Skeletal muscle tissue (tissue), 4 donors: ENCODE data around the gene DHX16. TPM values are rescaled to one million over a fixed set of nuclear protein-coding genes. Genes with fewer than 3 reads are reported as not detected.

Experiments
- H3K27ac ChIP-seq: one replicate; pipeline ENCODE4 v1.7.0; 2013; ENCODE audit warnings: mild to moderate bottlenecking, low read depth, low read length, inconsistent platforms
- H3K27me3 ChIP-seq, 3 donors: one replicate each; pipeline ENCODE4 v1.7.0; 2013; ENCODE audit warnings: low read length in 3 of 3; ENCODE audit not compliant: control insufficient read depth in 3 of 3, insufficient read depth in 3 of 3
- H3K36me3 ChIP-seq, 3 donors: one replicate each; pipeline ENCODE4 v1.7.0; 2013; ENCODE audit warnings: low read length in 3 of 3; ENCODE audit not compliant: control insufficient read depth in 3 of 3, insufficient read depth in 3 of 3
- H3K4me1 ChIP-seq, 3 donors: one replicate each; pipeline ENCODE4 v1.7.0; 2013; ENCODE audit warnings: low read length in 3 of 3, mild to moderate bottlenecking in 3 of 3; ENCODE audit not compliant: control insufficient read depth in 3 of 3, insufficient read depth in 3 of 3
- H3K4me3 ChIP-seq, 3 donors: one replicate each; pipeline ENCODE4 v1.7.0; 2013; ENCODE audit warnings: low read length in 3 of 3
- H3K9ac ChIP-seq, 3 donors: one replicate each; pipeline ENCODE4 v1.7.0; 2013; ENCODE audit warnings: low read length in 3 of 3, mild to moderate bottlenecking in 3 of 3, moderate library complexity in 2 of 3, low read depth in 1 of 3
- H3K9me3 ChIP-seq, 3 donors: one replicate each; pipeline ENCODE4 v1.7.0; 2013; ENCODE audit warnings: low read length in 3 of 3; ENCODE audit not compliant: control insufficient read depth in 3 of 3
- total RNA-seq: library from RNA; depleted of rRNA; stranded (reverse); fragments of >200 nt; gene quantifications from one replicate; pipeline ENCODE4 v1.2.3, GENCODE V29; 2014
- donor health status: Osteomylitis.

The DHX16 gene
- total RNA-seq, 1 donor from 2014 or later = 23.0 TPM

DNA sequence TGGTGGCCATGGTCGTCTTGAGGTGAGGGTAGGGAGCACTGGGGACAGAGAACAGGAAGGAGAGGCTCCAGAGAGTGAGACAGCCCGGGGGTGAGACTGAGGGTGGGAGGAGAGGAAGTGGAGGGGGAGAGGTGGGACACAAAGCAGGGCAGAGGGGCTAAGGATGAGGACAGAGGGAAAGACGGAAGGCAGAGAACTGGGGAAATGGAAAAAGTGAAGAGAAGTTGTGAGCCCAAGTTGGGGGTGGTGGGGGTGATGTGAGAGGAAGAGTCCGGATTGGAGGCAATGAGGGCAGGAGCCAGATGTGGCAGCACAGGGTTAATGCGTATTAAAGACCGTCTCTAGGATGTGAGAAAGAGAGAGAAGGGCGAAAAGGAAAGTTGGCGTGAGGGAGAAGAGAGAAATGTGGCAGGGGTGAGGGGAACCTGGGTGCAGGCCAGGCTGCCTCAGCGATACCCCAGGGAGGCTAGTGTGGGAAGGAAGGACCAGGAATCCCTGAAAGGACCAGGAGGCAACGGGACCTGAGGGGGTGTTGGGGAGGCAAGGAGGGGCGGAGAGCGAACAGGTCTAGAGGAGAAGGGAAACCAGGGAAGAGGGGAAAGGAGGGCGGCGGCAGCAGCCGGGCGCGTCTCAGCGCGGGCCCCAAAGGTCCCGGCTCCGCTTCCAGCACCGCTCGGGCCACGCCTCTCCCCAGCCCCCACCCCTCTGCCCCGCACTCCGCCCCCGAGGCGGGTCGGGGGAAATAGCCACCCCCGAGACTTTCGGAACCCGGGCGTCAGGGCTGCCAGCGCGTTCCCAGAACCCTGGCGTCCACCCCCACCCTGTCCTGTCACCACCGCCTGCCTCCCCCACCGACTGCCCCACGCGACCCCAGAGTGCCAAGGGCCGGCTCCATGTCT, 13.5 kb upstream of the DHX16 start, which contains the start of gene PPP1R18:
TSS of gene PPP1R18 (minus strand) at position 637 of the 899 bp plus-strand sequence. CDS start at position 10, 627 bp downstream.
- Histone ChIP-seq H3K9ac (peak within 1 kb of the TSS; percentile 92 to 94 (median 94)), H3K9me3 (no peaks in the 10 kb centered on the region), H3K27ac (peak within 1 kb of the TSS; percentile 99), H3K36me3 (peaks cover 0 to 2% (median 0%) of the 10 kb centered on the region in 3 donors), H3K4me1 (peaks cover 55 to 75% (median 58%) of the 10 kb centered on the region in 3 donors), H3K27me3 (no peaks in the 10 kb centered on the region), H3K4me3 (peak within 1 kb of the TSS; percentile 89 to 92 (median 91))

DNA sequence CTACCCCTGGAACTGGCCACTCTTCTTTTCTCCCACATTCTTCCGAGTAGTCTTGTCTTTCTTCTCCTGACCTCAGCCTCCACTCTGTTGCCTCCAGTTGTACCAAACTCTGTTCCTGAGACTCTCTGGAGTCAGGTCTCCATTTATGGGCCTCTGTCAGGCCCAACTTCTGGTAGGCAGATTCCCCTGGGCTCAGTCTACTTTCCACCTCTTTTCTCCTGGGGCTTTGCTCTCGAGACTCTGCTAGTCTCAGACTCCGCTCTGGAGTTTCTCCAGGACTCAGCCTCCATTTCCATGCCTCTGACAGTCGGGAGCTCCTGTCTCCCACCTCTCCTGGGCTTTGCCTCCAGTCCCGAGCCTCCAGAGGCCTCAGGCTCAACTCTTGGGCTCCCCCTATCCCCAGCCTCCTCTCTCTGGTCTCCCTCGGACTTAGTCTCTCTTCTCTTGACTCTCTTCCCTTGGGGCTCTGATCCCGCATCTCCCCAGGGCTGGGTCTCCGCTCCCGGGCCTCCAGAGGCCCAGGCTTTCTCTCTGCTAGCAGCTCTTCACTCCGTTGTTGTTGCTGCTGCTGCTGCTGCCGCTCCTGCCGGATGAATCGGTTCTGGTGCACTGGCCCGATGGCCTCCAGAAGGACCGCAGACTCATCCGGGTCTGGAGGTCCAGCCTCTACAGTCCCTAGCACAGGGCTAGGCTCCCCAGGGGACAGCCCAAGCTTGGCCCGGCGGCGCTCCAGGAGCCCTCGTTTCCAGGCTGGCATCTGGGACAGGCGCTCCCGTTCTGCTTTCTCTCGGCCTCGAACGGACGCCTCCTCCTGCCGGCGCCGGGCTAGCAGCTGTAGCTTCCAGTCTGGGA, 12.6 kb upstream of the DHX16 start:
- Histone ChIP-seq H3K9ac (peak overlapping the region; percentile 81 to 94 (median 92)), H3K27ac (peak overlapping the region; percentile 99), H3K9me3 (no peaks in the 10 kb centered on the region), H3K27me3 (no peaks in the 10 kb centered on the region), H3K4me3 (peak overlapping the region; percentile 89 to 92 (median 91)), H3K36me3 (peaks cover 0 to 3% (median 0%) of the 10 kb centered on the region in 3 donors), H3K4me1 (peaks cover 53 to 77% (median 54%) of the 10 kb centered on the region in 3 donors)

DNA sequence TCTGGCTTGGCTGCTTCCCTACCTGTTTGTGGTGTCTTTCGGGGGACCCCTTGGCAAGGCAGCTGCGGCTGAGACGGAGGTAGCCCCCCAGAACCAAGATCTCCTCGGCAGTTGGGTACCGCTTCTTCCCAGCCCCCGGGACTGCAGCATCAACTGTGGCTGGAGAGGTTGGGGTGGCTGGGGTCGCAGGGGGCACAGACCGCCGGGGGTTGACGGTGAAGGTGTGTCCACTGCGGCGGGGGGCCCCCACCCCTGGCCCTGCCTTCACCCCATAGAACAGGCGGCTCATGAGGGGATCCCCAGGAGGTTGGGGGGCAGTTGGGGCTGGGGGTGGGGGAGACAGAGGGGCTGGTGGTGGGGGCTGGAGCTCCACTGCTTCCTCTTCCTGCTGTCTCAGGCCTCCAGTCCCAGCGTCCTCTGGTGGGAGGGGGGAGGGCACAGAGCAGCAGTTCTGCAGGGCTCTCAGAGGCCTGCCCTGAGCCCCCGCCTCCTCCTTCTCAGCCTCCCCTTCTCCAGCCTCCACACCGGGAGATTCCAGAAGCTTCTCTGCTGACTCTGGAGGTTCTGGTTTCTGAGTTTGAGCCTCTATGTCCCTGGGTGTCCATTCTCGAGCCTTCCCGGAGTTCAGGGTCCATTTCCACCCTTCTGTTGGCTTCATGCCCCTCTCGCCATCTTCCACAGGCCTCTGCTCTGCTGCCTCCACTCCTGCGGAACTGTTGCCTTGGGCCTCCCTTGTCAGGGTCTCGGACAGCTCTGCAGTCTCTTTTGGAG, 11.8 kb upstream of the DHX16 start:
- H3K9ac ChIP-seq = peak overlapping the region; percentile 81 to 94 (median 92)
- peaks cover 0 to 5% (median 3%) of the 10 kb centered on the region in 3 donors for H3K36me3 ChIP-seq
- peaks cover 53 to 77% (median 53%) of the 10 kb centered on the region in 3 donors for H3K4me1 ChIP-seq

DNA sequence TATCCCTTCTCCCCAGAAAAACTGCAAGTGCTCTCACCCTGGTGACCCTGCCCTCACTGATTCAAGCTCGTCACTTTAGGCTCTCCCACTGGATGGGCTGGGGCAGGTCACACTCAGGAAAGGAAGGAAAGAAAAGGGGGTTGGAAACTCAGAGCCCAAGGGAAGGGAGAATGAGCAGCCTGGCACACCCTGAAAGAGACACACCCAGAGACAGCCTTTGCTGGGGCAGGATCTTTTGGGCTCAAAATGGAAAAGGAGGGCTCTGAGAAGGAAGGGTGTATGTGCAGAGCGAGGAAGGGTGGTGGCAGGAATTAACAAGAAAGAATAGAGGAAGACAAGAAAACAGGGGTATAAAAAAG, 11.2 kb upstream of the DHX16 start:
- peak overlapping the region; percentile 62 to 79 (median 70) for H3K4me3 ChIP-seq
- peak overlapping the region; percentile 44 to 72 (median 63) for H3K9ac ChIP-seq
- H3K9me3 ChIP-seq = no peaks in the 10 kb centered on the region
- peaks cover 0 to 5% (median 3%) of the 10 kb centered on the region in 3 donors for H3K36me3 ChIP-seq
- no peaks in the 10 kb centered on the region for H3K27me3 ChIP-seq
- H3K4me1 ChIP-seq = peaks cover 50 to 75% (median 50%) of the 10 kb centered on the region in 3 donors
- peak overlapping the region; percentile 99 for H3K27ac ChIP-seq

More for the DNA sequence above, 11.8 kb upstream of the DHX16 start:
- no peaks in the 10 kb centered on the region for H3K27me3 ChIP-seq
- no peaks in the 10 kb centered on the region for H3K9me3 ChIP-seq
- peak overlapping the region; percentile 99 for H3K27ac ChIP-seq
- peak overlapping the region; percentile 89 to 92 (median 91) for H3K4me3 ChIP-seq

DNA sequence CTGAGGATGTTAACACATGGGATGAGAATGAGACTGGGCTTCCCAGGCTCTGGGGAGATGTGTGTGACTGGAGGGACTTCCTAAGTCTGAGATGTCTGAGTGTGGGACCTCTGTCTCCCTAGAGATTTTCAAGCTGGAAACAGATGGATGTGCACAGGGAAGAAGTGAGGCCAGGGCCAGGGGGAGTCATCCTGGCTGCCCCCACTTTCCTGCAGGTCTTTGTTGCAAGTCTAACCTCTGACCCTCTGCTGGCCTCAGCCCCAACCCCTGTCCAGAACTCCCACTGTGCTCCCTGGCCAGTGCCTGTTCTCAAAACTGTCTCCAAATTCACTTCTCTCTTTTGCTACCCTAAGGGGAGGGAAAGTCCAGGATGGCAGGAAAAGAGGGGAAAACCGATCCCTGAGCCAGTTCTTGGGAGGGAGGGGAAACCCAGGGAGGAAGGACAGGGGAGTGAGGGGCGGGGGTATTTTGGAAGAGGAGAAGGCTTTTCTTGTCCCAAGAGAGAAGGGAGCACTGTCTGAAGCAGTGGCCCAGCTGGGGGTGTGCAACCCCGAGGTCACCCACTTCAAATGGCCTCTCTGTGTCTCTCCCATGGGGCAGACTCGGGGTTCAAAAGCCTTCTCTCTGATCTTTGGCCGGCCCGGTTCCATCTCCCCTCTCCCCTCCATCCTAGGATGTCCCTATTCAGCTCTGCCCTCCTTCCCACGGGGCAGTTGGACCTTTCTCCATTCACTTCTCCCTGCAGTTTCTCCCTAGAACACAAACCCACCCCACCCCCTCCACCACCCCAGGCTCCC, 10.6 kb upstream of the DHX16 start:
- H3K4me1 ChIP-seq = peaks cover 44 to 72% (median 44%) of the 10 kb centered on the region in 3 donors
- H3K9me3 ChIP-seq = no peaks in the 10 kb centered on the region
- H3K4me3 ChIP-seq = peak overlapping the region; percentile 62 to 79 (median 70)
- H3K27me3 ChIP-seq = no peaks in the 10 kb centered on the region
- H3K9ac ChIP-seq = peak overlapping the region; percentile 63 to 74 (median 69)
- H3K36me3 ChIP-seq = peaks cover 0 to 5% (median 3%) of the 10 kb centered on the region in 3 donors
- H3K27ac ChIP-seq = peak overlapping the region; percentile 99

DNA sequence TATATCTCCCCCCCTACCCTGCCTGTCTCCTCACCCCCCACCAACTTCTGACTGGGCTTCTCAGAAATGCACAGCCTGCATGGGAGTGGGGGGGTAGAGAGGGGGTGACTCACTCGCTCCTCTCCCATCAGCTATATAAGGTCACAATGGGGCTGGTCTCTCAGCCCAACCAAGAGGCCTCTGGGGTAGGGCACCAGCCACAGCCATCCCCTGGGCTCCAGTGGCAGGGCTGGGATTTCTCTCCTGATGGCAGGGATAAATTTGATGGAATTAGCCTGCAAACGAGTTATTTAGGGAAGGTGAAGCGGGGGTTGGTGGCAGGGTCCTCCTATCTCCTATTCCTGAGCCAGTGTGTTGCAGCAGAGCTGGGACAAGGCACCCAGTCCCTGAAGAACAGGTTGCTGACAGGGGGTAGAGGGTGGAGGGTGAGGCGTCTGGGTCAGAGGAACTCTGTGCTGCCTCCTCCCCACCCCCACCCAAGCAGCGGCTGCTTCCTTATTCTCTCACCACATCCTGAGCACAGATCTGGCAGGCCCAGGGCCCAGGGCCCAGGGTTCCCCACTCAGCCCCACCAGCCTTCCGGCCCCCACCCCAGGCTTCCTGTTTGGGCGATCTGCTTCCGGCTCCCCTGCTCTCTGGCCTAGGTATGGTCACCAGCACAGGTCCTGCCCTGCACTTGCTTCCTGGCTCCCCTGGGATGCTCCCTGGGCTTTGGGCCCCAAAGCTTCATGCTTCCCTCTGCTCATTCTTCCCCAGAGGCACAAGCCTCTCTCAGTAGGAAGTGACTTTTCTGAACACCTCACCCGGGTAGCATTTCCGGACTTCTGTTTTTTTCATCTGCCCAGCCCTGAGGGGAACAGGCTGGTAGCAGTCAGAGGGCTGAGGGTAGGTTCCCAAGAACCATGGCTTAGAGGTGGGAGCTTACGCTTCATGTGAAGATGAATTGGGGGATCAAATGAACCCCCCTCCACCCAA, 9.6 kb upstream of the DHX16 start:
- H3K36me3 ChIP-seq = peaks cover 0 to 7% (median 5%) of the 10 kb centered on the region in 3 donors
- peak overlapping the region; percentile 99 for H3K27ac ChIP-seq
- no peaks in the 10 kb centered on the region for H3K27me3 ChIP-seq
- H3K9ac ChIP-seq = peak overlapping the region; percentile 63 to 74 (median 69)
- H3K4me3 ChIP-seq = peak overlapping the region; percentile 62 to 79 (median 70)
- H3K4me1 ChIP-seq = peaks cover 35 to 63% (median 35%) of the 10 kb centered on the region in 3 donors
- H3K9me3 ChIP-seq = no peaks in the 10 kb centered on the region

DNA sequence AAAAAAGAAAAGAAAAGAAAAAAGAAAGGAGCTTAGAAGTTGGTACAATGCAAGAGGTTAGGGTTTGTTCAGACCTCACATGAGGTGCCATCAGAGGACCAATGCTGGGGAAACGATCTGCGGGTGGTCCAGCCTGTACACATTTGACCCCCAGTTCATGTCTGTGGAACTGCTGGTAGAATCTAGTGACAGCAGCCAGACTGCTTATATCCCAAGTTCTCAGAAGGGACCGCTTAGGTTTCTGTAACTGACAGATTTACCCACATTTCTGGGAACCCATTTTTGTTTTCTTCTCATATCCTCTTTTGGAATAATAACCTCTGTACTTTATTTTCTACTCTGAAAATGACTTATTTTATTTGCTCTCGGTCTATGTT, 8.9 kb upstream of the DHX16 start:
- H3K9ac ChIP-seq = peak overlapping the region in 2 of 3 donors; percentile 63
- H3K4me1 ChIP-seq = peaks cover 35 to 60% (median 35%) of the 10 kb centered on the region in 3 donors
- peak overlapping the region; percentile 29 to 62 (median 54) for H3K4me3 ChIP-seq
- H3K27ac ChIP-seq = peak overlapping the region; percentile 99
- no peaks in the 10 kb centered on the region for H3K9me3 ChIP-seq
- no peaks in the 10 kb centered on the region for H3K27me3 ChIP-seq
- peaks cover 7 to 12% (median 10%) of the 10 kb centered on the region in 3 donors for H3K36me3 ChIP-seq
